NCI-H2196 treated with DMSO at 0.1 percent for 48 hours (cell line): ENCODE data around the gene VAMP1.
A peak's percentile ranks its signal among the peaks of the same experiment; 100 is the strongest.
"Not testable (repeated sequence)": the region's sequence is repeated elsewhere in the genome, so short reads cannot be mapped to it uniquely, and the experiment has no call there.

Experiments used
- DNase-seq: peaks from one replicate; lab custom pipeline; 2025; ENCODE audit not compliant: unreplicated experiment; lab: John Stamatoyannopoulos, UW

Gene VAMP1

GRCh38 chr12:6451348-6452244, 18.9 kb downstream of the VAMP1 start, which contains the start of gene TAPBPL:
TAPBPL (plus strand) TSS chr12:6452042; CDS start chr12:6452249, 207 bp downstream.
- DNase-seq = peak; percentile 65

GRCh38 chr12:6450869-6451347, 19.6 kb downstream of the VAMP1 start:
- DNase-seq = no peak

GRCh38 chr12:6450091-6450868, 20.2 kb downstream of the VAMP1 start:
- no peak for DNase-seq

- no peak for DNase-seq
Observed at GRCh38 chr12:6444704-6445688, 25.5 kb downstream of the VAMP1 start, which contains the start of gene CD27. CD27 (plus strand) TSS chr12:6444955; CDS start chr12:6445096, 141 bp downstream.

GRCh38 chr12:6444031-6444430, 26.4 kb downstream of the VAMP1 start:
- no peak for DNase-seq

- no peak for DNase-seq
Observed at GRCh38 chr12:6443361-6443983, 27.0 kb downstream of the VAMP1 start.

- DNase-seq = no peak
Observed at GRCh38 chr12:6442836-6443235, 27.6 kb downstream of the VAMP1 start.

GRCh38 chr12:6440391-6440790, 30.1 kb downstream of the VAMP1 start:
- no peak for DNase-seq

- no peak for DNase-seq
Observed at GRCh38 chr12:6438345-6438744, 32.1 kb downstream of the VAMP1 start.

GRCh38 chr12:6437586-6437985, 32.9 kb downstream of the VAMP1 start:
- DNase-seq = no peak

GRCh38 chr12:6435961-6436715, 34.3 kb downstream of the VAMP1 start:
- no peak for DNase-seq

- DNase-seq = no peak
Observed at GRCh38 chr12:6434205-6435140, 36.0 kb downstream of the VAMP1 start.

GRCh38 chr12:6432991-6433390, 37.5 kb downstream of the VAMP1 start:
- DNase-seq = no peak

GRCh38 chr12:6430124-6430989, 40.1 kb downstream of the VAMP1 start:
- no peak for DNase-seq

- DNase-seq = no peak
Observed at GRCh38 chr12:6428326-6428725, 42.2 kb downstream of the VAMP1 start.

GRCh38 chr12:6427796-6428195, 42.7 kb downstream of the VAMP1 start:
- DNase-seq = not testable (repeated sequence)
